HUES64 (cell line): ENCODE measurements around the gene PTPN22.
"Not testable (repeated sequence)": the region's sequence is repeated elsewhere in the genome, so short reads cannot be mapped to it uniquely, and the experiment has no call there.

Source experiments
- H3K27ac ChIP-seq: 2 replicates; pipeline ENCODE4 v1.7.0; 2013; ENCODE audit warnings: low read depth, low read length, inconsistent platforms
- H3K27me3 ChIP-seq: 2 replicates; pipeline ENCODE4 v1.6.1; 2013; ENCODE audit warnings: mild to moderate bottlenecking, low read length; ENCODE audit not compliant: insufficient read depth
- H3K36me3 ChIP-seq: 2 replicates; pipeline ENCODE4 v1.6.1; 2013; ENCODE audit warnings: mild to moderate bottlenecking, low read length; ENCODE audit not compliant: insufficient read depth
- H3K4me1 ChIP-seq: 2 replicates; pipeline ENCODE4 v1.6.1; 2013; ENCODE audit warnings: mild to moderate bottlenecking, low read length, moderate library complexity; ENCODE audit not compliant: insufficient read depth
- H3K4me3 ChIP-seq: 2 replicates; pipeline ENCODE4 v1.5.1; 2013; ENCODE audit warnings: mild to moderate bottlenecking, low read length, moderate library complexity
- H3K9ac ChIP-seq: 2 replicates; pipeline ENCODE4 v1.6.1; 2013; ENCODE audit warnings: mild to moderate bottlenecking, low read depth, low read length
- H3K9me3 ChIP-seq: 2 replicates; pipeline ENCODE4 v1.6.1; 2013; ENCODE audit warnings: low read depth, low read length; ENCODE audit not compliant: insufficient read depth
- WGBS: fragments of 150-250, 120-280 bp; methylation state at CpG from one replicate; pipeline ENCODE4 v1.1.7; 2013; ENCODE audit warnings: missing lambda C conversion rate; 5-methylcytosine and 5-hydroxymethylcytosine counted together

Gene PTPN22

DNA sequence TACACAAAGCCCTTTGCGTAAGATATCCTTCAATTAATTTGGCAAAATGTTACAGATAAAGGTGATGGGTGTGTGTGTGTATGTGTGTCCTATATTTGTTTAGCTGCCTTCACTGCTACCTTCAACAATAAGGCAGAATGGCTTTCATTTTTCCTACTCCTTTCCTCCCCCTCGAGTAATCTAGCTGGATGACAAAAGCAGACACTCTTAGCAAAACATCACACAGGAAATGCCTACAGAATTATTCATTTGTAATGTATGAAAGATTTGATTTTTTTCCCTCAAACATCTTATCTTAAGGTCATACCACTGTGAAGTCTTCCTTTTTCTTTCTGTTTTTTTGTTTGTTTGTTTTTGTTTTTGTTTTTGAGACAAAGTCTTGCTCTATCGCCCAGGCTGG lies 10.6 kb downstream of the PTPN22 start:
- Histone ChIP-seq H3K4me3 (no peak overlapping the region), H3K9me3 (no peaks in the 10 kb centered on the region), H3K27me3 (no peaks in the 10 kb centered on the region), H3K4me1 (no peaks in the 10 kb centered on the region), H3K27ac (no peak overlapping the region), H3K9ac (no peak overlapping the region), H3K36me3 (no peaks in the 10 kb centered on the region)
- 90% methylated on average over 3 of the region's 3 CpGs for WGBS

DNA sequence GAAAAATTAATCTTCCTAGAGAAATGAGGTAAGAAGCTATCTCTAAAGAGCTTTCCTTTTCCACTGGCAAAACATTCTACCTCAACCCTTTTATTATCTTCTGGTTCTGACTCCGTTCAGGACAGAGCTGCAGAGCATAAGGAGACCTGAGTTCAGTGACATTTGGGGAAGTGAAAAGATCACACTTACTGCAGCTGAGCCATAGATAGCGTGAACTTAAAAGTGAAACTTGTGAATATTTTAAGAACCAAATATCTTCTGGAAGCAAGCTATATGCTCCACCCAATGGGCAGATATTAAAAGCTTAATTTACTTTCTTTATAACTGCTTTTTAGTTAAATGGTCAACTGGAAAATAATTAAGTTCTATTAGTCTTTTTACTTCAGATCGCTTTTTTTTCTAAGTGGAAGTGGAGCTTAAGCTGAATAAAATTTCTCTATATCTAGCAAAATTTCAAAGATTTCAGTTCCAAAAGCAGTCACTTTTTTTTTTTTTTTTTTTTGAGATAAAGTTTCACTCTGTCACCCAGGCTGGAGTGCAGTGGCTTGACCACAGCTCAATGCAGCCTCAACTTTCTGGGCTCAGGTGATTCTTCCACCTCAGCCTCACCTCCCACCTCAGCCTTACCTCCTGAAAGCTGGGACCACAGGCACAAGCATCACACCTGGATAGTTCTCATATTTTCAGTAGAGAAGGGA lies 11.9 kb downstream of the PTPN22 start:
- H3K9ac ChIP-seq, result no peak overlapping the region
- H3K36me3 ChIP-seq, result no peaks in the 10 kb centered on the region

DNA sequence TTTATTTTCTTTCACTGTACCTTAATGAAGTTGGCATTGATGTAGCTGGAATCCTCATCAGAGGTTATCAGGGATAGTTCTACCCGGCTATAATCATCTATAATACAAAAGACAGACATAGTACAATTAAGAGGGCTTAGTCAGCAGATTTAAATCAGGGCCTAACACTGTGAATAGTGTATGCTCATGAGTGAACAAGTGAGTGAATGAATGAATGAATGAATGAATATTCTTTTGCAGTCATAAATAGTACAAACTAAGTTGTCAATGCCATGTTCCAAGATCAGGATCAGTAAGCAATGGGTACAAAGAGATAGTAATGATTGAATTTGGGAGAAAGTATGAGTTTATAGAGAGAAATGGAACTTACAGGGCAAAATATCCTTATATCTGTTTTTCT lies 12.5 kb downstream of the PTPN22 start:
- H3K27ac ChIP-seq, result no peak overlapping the region
- H3K4me3 ChIP-seq, result no peak overlapping the region
- no CpG with 5 or more reads among the region's 1 CpG for WGBS
- H3K9ac ChIP-seq, result no peak overlapping the region
- no peaks in the 10 kb centered on the region for H3K36me3 ChIP-seq
- H3K9me3 ChIP-seq, result no peaks in the 10 kb centered on the region
- H3K4me1 ChIP-seq, result no peaks in the 10 kb centered on the region
- H3K27me3 ChIP-seq, result no peaks in the 10 kb centered on the region

More for the DNA sequence above, 11.9 kb downstream of the PTPN22 start:
- Histone ChIP-seq H3K27ac (no peak overlapping the region), H3K27me3 (no peaks in the 10 kb centered on the region), H3K4me3 (no peak overlapping the region), H3K9me3 (no peaks in the 10 kb centered on the region), H3K4me1 (no peaks in the 10 kb centered on the region)
- 95% methylated on average over 2 of the region's 3 CpGs for WGBS

DNA sequence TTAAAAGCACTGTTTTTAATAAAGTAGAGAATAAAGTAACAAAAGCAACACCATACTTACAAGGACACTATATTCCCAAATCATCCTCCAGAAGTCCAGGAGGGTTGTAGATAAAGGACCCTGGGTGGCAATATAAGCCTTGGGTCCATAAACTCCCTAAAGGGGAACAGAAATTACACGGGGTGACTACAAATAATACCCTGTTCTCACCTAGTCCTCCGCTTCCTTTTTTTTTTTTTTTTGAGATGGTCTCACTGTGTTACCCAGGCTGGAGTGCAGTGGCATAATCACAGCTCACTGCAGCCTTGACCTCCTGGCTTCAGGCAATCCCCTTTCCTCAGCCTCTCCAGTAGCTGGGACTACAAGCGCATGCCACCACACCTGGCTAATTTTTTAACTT lies 13.1 kb downstream of the PTPN22 start:
- H3K36me3 ChIP-seq, result no peaks in the 10 kb centered on the region
- no peak overlapping the region for H3K9ac ChIP-seq
- H3K4me3 ChIP-seq, result no peak overlapping the region
- H3K27ac ChIP-seq, result no peak overlapping the region
- H3K4me1 ChIP-seq, result no peaks in the 10 kb centered on the region
- no peaks in the 10 kb centered on the region for H3K27me3 ChIP-seq
- no peaks in the 10 kb centered on the region for H3K9me3 ChIP-seq
- 90% methylated on average over 3 of the region's 3 CpGs for WGBS

DNA sequence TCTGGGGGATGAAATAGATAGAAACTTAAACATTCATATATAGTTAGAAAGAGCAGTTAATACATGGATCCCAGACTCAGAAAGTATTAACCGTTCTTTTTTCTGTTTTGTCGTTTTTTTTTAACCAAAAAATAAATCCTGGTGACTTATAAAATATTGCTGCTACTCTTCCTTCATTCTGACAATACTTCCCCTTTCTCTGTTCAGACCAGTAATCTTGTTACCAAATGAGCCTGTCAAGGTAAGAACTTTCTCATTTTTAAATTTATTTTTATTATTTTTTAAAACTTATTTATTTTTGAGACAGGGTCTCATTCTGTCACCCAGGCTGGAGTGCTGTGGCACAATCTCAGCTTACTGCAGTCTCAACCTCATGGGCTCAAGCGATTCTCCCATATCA lies 13.7 kb downstream of the PTPN22 start:
- H3K27me3 ChIP-seq, result no peaks in the 10 kb centered on the region
- no peak overlapping the region for H3K9ac ChIP-seq
- H3K36me3 ChIP-seq, result no peaks in the 10 kb centered on the region
- no peak overlapping the region for H3K27ac ChIP-seq
- no peaks in the 10 kb centered on the region for H3K9me3 ChIP-seq
- 89% methylated on average over 3 of the region's 3 CpGs for WGBS
- no peaks in the 10 kb centered on the region for H3K4me1 ChIP-seq
- no peak overlapping the region for H3K4me3 ChIP-seq

DNA sequence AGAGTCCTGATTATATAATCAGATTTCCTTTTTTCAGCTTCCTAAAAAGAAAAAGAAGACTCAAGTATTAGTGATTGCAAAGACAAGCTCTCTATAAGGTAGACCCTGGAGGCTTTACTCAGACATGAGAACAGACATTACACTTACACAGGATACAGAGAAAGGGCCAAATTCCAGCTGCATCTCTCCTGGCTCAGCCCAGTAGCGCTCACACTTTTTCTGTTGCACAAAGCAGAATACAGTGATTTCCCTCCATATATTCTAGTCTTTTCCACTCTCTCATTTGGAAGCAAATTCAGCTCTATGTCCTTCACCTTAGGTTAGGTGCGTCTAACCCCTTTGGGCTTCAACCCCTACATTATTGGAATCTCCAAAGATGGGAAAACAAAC lies 15.1 kb downstream of the PTPN22 start:
- Histone ChIP-seq H3K27ac (no peak overlapping the region), H3K4me1 (no peaks in the 10 kb centered on the region), H3K27me3 (no peaks in the 10 kb centered on the region), H3K36me3 (no peaks in the 10 kb centered on the region), H3K9me3 (no peaks in the 10 kb centered on the region), H3K4me3 (no peak overlapping the region), H3K9ac (no peak overlapping the region)
- 94% methylated on average over 2 of the region's 2 CpGs for WGBS

DNA sequence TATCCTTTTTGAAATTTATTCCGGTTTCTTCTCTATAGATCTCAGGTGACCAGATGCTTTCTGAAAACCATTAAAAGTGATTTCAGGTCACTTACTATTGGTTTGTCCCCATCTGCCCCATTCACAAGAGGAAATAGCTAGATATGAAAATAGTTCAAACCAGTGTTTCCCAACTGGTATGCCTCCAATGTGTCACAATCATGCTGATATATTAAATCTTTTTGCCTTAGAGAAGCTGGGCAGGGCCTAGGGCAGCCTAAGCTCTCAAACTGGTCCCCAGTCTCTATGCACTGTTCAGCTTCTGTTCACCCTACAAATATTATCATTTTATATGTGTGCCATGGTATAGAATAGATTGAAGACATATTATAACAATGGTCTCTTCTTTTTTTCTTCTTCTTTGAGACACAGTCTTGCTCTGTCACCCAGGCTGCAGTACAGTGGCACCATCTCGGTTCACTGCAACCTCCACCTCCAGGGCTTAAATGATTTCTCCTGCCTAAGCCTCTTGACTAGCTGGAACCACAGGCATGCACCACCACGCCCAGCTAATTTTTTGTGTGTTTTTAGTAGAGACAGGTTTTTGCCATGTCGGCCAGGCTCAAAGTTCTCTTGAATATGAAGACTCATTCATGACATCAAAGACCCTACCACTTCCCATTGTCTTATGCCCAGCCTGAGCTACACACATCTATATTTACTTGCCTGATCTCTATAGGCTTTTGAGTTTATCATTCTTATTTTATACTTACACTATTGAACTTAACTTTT lies 15.7 kb downstream of the PTPN22 start:
- Histone ChIP-seq H3K27me3 (no peaks in the 10 kb centered on the region), H3K9me3 (no peaks in the 10 kb centered on the region), H3K4me3 (no peak overlapping the region), H3K36me3 (no peaks in the 10 kb centered on the region), H3K4me1 (no peaks in the 10 kb centered on the region), H3K9ac (no peak overlapping the region), H3K27ac (no peak overlapping the region)
- WGBS, result 93% methylated on average over 4 of the region's 4 CpGs

DNA sequence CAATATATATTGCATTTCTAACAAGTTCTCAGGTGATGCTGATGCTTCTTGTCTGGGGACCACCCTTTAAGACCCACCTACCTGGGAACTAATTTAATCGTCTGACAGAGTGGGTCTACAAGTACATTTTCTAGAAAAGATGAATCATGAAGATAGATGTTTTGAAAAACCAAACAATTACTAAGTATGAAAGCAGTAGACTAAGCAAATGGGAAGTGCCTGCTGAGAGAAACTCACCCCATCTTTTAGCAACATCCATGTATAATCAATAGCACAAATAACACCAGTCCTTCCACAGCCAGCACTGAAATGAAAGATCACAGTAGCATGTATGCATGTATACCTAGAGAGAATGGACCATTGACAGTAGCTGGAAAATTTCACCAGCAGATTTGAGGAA lies 17.3 kb downstream of the PTPN22 start:
- Histone ChIP-seq H3K4me1 (no peaks in the 10 kb centered on the region), H3K36me3 (no peaks in the 10 kb centered on the region), H3K4me3 (no peak overlapping the region), H3K27me3 (no peaks in the 10 kb centered on the region), H3K9me3 (no peaks in the 10 kb centered on the region), H3K9ac (no peak overlapping the region), H3K27ac (no peak overlapping the region)
- 40% methylated on average over 1 of the region's 1 CpG for WGBS

DNA sequence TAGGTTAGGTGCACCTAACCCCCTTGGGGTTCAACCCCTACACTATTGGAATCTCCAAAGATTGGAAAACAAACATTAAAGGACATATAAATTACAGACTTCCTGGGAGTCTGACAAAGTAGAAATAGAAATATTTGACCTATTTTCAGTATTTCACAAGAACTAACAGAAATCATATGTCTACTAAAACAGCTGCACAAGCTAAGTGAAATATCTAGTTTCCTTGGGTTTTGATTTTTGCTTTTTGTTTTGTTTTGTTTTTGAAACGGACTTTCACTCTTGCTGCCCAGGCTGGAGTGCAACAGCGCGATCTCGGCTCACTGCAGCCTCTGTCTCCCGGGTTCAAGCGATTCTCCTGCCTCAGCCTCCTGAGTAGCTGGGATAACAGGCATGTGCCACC lies 18.8 kb downstream of the PTPN22 start:
- H3K27ac ChIP-seq, H3K4me1 ChIP-seq, H3K9ac ChIP-seq, H3K36me3 ChIP-seq, H3K27me3 ChIP-seq, H3K9me3 ChIP-seq, H3K4me3 ChIP-seq: not testable (repeated sequence)
- WGBS, result 95% methylated on average over 6 of the region's 6 CpGs

DNA sequence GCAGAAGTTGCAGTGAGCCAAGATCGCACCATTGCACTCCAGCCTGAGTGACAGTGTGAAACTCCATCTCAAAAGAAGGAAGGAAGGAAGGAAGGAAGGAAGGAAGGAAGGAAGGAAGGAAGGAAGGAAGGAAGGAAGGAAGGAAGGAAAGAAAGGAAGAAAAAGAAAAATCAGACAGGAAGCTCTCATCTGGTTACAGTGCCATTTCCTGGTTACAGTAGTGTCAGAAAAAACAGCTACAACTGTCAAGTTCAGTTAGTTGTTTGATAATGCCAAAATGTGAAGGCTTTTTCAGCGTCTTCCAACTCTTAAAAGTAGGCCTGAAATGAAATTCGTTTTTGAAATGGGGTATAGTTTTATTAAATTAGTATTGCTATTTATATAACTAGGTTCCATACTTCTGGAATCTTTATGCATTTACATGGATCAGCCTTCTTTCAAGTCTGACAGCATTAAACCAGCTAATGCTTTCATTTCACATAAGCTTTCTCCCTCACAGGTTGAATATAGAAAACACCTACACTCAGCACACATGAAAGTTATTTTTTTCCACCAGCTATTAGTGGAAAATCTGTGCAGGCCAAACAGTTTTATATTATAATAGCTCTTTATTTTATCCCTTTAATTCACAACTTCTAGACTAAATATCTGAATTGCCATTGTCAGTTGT lies 21.2 kb downstream of the PTPN22 start:
- H3K9ac ChIP-seq, result no peak overlapping the region
- H3K9me3 ChIP-seq, result peaks cover 6% of the 10 kb centered on the region; the same call in 1 of the 2 replicates
- no peaks in the 10 kb centered on the region for H3K36me3 ChIP-seq
- H3K27ac ChIP-seq, result no peak overlapping the region
- no peaks in the 10 kb centered on the region for H3K4me1 ChIP-seq
- H3K27me3 ChIP-seq, result no peaks in the 10 kb centered on the region
- H3K4me3 ChIP-seq, result no peak overlapping the region
- WGBS, result 90% methylated on average over 2 of the region's 3 CpGs

DNA sequence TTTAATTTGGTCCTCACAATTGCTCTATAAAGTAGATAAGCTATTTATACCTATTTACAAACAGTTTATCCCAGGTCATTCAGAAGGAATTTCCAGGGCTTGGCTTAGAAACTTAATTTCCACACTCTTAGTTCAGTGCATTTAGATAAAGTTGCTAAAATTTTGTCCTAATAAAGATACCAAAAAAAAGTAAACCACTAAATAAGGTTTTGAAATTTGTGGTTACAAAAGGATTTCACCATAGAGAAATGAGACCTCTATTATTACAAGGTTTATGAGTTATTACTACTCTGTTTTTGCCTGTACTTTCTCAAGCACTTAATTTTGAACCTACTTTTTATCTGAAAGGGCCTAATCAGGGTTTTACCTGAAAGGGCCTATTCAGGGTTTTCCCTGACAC lies 22.4 kb downstream of the PTPN22 start:
- no peaks in the 10 kb centered on the region for H3K4me1 ChIP-seq
- no peak overlapping the region for H3K9ac ChIP-seq
- H3K27me3 ChIP-seq, result no peaks in the 10 kb centered on the region
- peaks cover 6% of the 10 kb centered on the region; the same call in 1 of the 2 replicates for H3K9me3 ChIP-seq
- H3K27ac ChIP-seq, result no peak overlapping the region
- H3K36me3 ChIP-seq, result no peaks in the 10 kb centered on the region
- H3K4me3 ChIP-seq, result no peak overlapping the region
